ENCODE measurements around the gene UBL4B. TPM values are rescaled to one million over a fixed set of nuclear protein-coding genes. Genes with fewer than 3 reads are reported as not detected.

UBL4B gene
- total and polyA plus RNA-seq, 2 experiments from 2014 or later, result not detected

GRCh38 chr1:110086961-110087360 is 25.3 kb upstream of the UBL4B start:
- H3K27ac Mint-ChIP-seq, result no peak overlapping the region
- ATAC-seq, result no peak
- peaks cover 35% of the 10 kb centered on the region for H3K4me1 Mint-ChIP-seq
- H2AFZ ChIP-seq, result no peak overlapping the region
- H3K4me2 ChIP-seq, result no peak overlapping the region
- no peak for DNase-seq (ENCODE audit: low spot score)
- no peak overlapping the region for H3K27ac ChIP-seq (ENCODE audit: low read depth)
- H3F3A ChIP-seq (replicated peaks; ENCODE audit: low read depth), result no peaks in the 10 kb centered on the region
- H3K4me3 Mint-ChIP-seq, result no peak overlapping the region
- H3K27me3 ChIP-seq (ENCODE audit: insufficient read depth), result peaks cover 61% of the 10 kb centered on the region
- no peaks in the 10 kb centered on the region for H3K9me3 Mint-ChIP-seq
- peaks cover 21% of the 10 kb centered on the region for H3K4me1 ChIP-seq (ENCODE audit: insufficient read depth)
- peaks cover 7% of the 10 kb centered on the region; the same call in 1 of the 2 replicates for H4K20me1 ChIP-seq (replicated peaks; ENCODE audit: insufficient read depth)
- H3K79me2 ChIP-seq (replicated peaks; ENCODE audit: insufficient read depth), result no peaks in the 10 kb centered on the region
- H3K4me3 ChIP-seq, result no peak overlapping the region
- no peak for TF ChIP-seq REST (IDR thresholded peaks at IDR 0.05; ENCODE audit: unreplicated experiment)
- no peak for TF ChIP-seq NANOG (IDR thresholded peaks at IDR 0.05; ENCODE audit: borderline replicate concordance)
- TF ChIP-seq ETS1 (IDR thresholded peaks at IDR 0.05), result no peak
- TF ChIP-seq CTCF (conservative IDR thresholded peaks at IDR 0.05; ENCODE audit: low read depth in 2 of 2), result no peak
- TF ChIP-seq ZNF114 (CRISPR knock-in tag; IDR thresholded peaks at IDR 0.05), result no peak
- no peak for TF ChIP-seq JUNB (IDR thresholded peaks at IDR 0.05; ENCODE audit: unreplicated experiment)
- no peak for TF ChIP-seq EZH2phosphoT487 (IDR thresholded peaks at IDR 0.05; ENCODE audit: unreplicated experiment)
- TF ChIP-seq EZH2 (IDR thresholded peaks at IDR 0.05; ENCODE audit: low read depth, unreplicated experiment), result no peak
- no peak for TF ChIP-seq ZNF331 (CRISPR knock-in tag; IDR thresholded peaks at IDR 0.05; ENCODE audit: low read depth)
- TF ChIP-seq STAT1 (IDR thresholded peaks at IDR 0.05; ENCODE audit: unreplicated experiment), result no peak
- TF ChIP-seq POLR2AphosphoS5 (IDR thresholded peaks at IDR 0.05; ENCODE audit: low read depth), result no peak
- no peak for TF ChIP-seq ZNF462 (CRISPR knock-in tag; IDR thresholded peaks at IDR 0.05)
- no peak for TF ChIP-seq CREB1 (CRISPR knock-in tag; IDR thresholded peaks at IDR 0.05; ENCODE audit: low read depth)
- no peaks in the 10 kb centered on the region for H3K36me3 ChIP-seq (ENCODE audit: insufficient read depth)
- H3K27me3 Mint-ChIP-seq (ENCODE audit: insufficient read depth, low read depth, poor library complexity), result peaks cover 62% of the 10 kb centered on the region
- no peaks in the 10 kb centered on the region; the same call in 2 of the 3 replicates for H3K36me3 Mint-ChIP-seq (ENCODE audit: low read depth)
- H3K9me2 ChIP-seq (ENCODE audit: insufficient read depth), result no peaks in the 10 kb centered on the region
